Subcutaneous adipose tissue (tissue), 4 donors: ENCODE measurements around the gene PTCHD4. TPM values are rescaled to one million over a fixed set of nuclear protein-coding genes. Genes with fewer than 3 reads are reported as not detected.

Experiments used
- CTCF ChIP-seq: fragments of 450-650 bp; IDR thresholded peaks from one replicate; pipeline ENCODE4 v1.5.1; 2016; ENCODE audit warnings: low read depth, mild to moderate bottlenecking, control low read depth, antibody characterized with exemption, moderate library complexity
- total RNA-seq, 4 donors: library from RNA; depleted of rRNA; stranded (reverse); fragments of >200 nt; gene quantifications; one replicate each; pipeline ENCODE4 v1.1.0, GENCODE V29; 2016

The PTCHD4 gene
- total RNA-seq, 4 donors from 2014 or later = 0.57 to 0.98 (median 0.78) TPM

- TF ChIP-seq CTCF = no peak
These were observed 35.8 kb downstream of the PTCHD4 start for GRCh38 chr6:48075181-48075580.

- TF ChIP-seq CTCF = no peak
These were observed 36.8 kb downstream of the PTCHD4 start for GRCh38 chr6:48073976-48074767.

GRCh38 chr6:48071833-48072232 is 39.2 kb downstream of the PTCHD4 start:
- TF ChIP-seq CTCF = no peak

- TF ChIP-seq CTCF = no peak
These were observed 41.7 kb downstream of the PTCHD4 start for GRCh38 chr6:48069280-48069679.

GRCh38 chr6:48068278-48069251 is 42.4 kb downstream of the PTCHD4 start:
- no peak for TF ChIP-seq CTCF

GRCh38 chr6:48067886-48068277 is 43.1 kb downstream of the PTCHD4 start:
- TF ChIP-seq CTCF = no peak

GRCh38 chr6:48067148-48067712 is 43.8 kb downstream of the PTCHD4 start:
- no peak for TF ChIP-seq CTCF
